Activated T-helper 1 cell treated with anti-CD3 and anti-CD28 coated beads, Interleukin-12 subunit alpha, Interleukin-12 subunit beta, Interleukin-2, Interleukin-4 antibody, amounts not matched to agents 30 ng/mL and 10 ng/mL and 1 ng/mL, durations not matched to agents 14 hours and 24 hours and 36 hours (primary cell): ENCODE measurements around the gene DBNDD1. TPM values are rescaled to one million over a fixed set of nuclear protein-coding genes. Genes with fewer than 3 reads are reported as not detected.
"Not testable (repeated sequence)": the region's sequence is repeated elsewhere in the genome, so short reads cannot be mapped to it uniquely, and the experiment has no call there.

ENCODE experiments used
- DNase-seq: peaks from one replicate; pipeline ENCODE4 v3.0.0; 2021; ENCODE audit warnings: low spot score
- H3K27ac Mint-ChIP-seq: one replicate; pipeline ENCODE4 v1.8.0; 2021; ENCODE audit warnings: mild to moderate bottlenecking, mixed read lengths
- H3K27me3 Mint-ChIP-seq: one replicate; pipeline ENCODE4 v1.8.0; 2022; ENCODE audit warnings: mild to moderate bottlenecking, moderate library complexity, mixed read lengths; ENCODE audit not compliant: insufficient read depth
- H3K36me3 Mint-ChIP-seq: one replicate; pipeline ENCODE4 v1.8.0; 2021; ENCODE audit warnings: low read depth, mixed read lengths
- H3K4me1 Mint-ChIP-seq: one replicate; pipeline ENCODE4 v1.8.0; 2021; ENCODE audit warnings: low read depth, mixed read lengths
- H3K4me3 Mint-ChIP-seq: one replicate; pipeline ENCODE4 v1.8.0; 2021; ENCODE audit warnings: mild to moderate bottlenecking, moderate library complexity, mixed read lengths
- H3K9me3 Mint-ChIP-seq: one replicate; pipeline ENCODE4 v1.8.0; 2021; ENCODE audit warnings: mixed read lengths
- intact Hi-C: fragments of 100-400 bp; cut with micrococcal nuclease; formaldehyde crosslinking; loops from one replicate; pipeline ENCODE4 v1.15.1; 2024
- total RNA-seq: library from RNA; stranded (reverse); gene quantifications from 2 replicates; pipeline ENCODE4 v1.2.3, GENCODE V29; 2022

The DBNDD1 gene, protein sequence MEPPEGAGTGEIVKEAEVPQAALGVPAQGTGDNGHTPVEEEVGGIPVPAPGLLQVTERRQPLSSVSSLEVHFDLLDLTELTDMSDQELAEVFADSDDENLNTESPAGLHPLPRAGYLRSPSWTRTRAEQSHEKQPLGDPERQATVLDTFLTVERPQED
- 0.18 TPM in 1 of 2 replicates, not detected in the other for total RNA-seq

DNA sequence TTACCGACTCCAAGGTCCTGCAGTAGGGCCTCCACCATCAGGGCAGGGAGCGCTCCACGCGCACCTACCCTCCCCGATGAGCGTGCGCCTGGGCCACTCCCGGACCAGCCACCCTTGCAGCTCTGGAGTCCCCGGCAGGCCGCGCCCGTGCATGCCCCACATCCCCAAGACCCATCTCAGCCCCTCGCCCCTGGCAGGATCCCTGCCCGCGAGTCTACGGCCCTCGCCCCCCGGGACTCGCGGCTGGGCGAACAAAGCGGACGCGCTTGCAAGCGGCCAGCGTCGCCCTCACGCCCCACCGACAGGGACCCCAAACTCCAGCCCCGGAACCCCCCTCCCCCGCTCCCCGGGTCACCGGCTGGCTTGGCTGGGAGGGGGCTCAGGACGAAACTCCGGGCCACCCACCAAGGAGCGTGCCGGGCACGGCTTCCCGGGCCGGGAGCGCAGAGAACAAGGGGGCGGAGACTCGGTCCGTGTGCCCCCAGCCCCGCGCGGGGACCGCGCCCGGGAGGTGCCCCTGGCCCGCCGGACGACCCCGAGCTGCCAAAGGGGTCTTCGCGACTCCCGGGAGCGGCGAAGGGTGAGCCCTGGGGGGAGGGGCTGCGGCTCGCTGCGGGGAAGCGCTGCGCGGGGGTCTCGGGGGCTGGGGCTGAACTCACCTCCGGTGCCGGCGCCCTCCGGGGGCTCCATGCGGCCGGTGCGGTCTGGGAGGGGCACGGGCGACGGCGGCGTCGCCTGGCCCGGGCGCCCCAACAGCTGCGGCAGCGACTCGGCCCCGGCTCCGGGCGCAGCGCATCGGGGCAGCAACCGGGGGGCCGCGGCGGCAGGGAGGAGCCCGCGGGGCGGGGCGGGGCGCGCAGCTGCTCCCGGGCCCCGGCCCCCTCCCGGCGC is at the start of gene DBNDD1:
Gene DBNDD1, minus strand, starts transcription at position 805 of the 891 bp plus-strand sequence. Its CDS starts 115 bp downstream, at position 690.
- Mint-ChIP-seq H3K9me3 (peaks cover 3% of the 10 kb centered on the region), H3K27ac (no peak within 1 kb of the TSS), H3K4me1 (peaks cover 9% of the 10 kb centered on the region), H3K36me3 (peaks cover 4% of the 10 kb centered on the region), H3K27me3 (peaks cover 20% of the 10 kb centered on the region), H3K4me3 (peak within 1 kb of the TSS; percentile 73)
- intact Hi-C loops: no loop called here
- no peak for DNase-seq

DNA sequence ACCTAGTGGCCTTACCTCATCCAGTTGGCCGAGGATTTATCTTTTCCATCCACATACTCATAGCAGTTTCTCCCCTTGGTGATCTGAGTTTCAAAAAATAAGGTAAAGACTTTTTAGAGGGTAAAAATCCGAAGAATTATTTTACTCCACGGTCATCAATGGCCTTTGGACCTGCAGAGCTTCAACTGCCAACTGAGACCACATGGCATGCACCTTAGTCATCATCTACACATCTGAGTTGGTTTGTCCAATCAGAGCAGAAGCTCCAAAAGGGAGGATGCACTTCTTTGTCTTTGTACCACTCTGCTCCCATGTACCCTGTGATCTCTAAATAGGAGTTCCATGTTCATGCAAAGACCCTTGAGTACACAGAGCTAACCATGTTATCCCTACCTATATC is 42.2 kb upstream of the DBNDD1 start:
- Mint-ChIP-seq H3K4me1 (no peaks in the 10 kb centered on the region), H3K9me3 (no peaks in the 10 kb centered on the region), H3K27ac (no peak overlapping the region), H3K36me3 (no peaks in the 10 kb centered on the region), H3K27me3 (peaks cover 12% of the 10 kb centered on the region), H3K4me3 (no peak overlapping the region)
- intact Hi-C loops: no loop called here
- DNase-seq: no peak

DNA sequence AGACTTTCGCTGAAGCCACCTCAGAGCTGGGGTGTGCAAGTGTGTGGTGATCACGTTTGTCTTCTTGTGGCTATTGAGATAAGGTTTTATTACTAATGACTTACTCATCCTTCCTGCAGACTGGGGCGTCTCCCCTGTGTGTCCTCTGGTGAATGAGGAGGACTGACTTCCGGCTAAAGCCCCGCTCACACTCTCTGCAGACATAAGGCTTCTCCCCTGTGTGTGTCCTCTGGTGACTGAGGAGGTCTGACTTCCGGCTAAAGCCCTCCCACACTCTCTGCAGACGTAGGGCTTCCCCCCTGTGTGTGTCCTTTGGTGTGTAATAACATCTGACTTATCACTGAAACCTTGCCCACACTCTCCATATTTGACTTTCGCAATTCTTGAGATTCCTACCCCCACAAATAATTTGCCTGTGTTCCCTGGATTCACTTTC is 38.5 kb upstream of the DBNDD1 start:
- Mint-ChIP-seq H3K4me3 (no peak overlapping the region), H3K9me3 (peaks cover 14% of the 10 kb centered on the region), H3K36me3 (no peaks in the 10 kb centered on the region), H3K27ac (no peak overlapping the region), H3K4me1 (no peaks in the 10 kb centered on the region), H3K27me3 (peaks cover 6% of the 10 kb centered on the region)
- DNase-seq: no peak
- intact Hi-C loops: no loop called here

DNA sequence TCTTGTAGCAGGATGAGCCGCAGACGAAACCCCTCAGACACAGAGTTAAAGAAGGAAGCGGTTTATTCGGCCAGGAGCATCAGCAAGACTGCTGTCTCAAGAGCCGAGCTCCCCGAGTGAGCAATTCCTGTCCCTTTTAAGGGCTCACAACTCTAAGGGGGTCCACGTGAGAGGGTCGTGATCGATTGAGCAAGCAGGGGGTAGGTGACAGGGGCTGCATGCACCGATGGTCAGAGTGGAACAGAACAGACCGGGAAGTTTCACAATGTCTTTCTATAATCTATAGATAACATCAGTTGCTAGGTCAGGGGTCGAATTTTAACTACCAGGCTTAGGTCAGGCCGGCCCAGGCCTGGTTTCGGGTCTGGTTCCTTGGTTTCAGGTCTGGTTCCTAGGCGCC is 37.3 kb upstream of the DBNDD1 start:
- peaks cover 14% of the 10 kb centered on the region for H3K9me3 Mint-ChIP-seq
- H3K36me3 Mint-ChIP-seq, intact Hi-C loops, DNase-seq, H3K4me3 Mint-ChIP-seq, H3K4me1 Mint-ChIP-seq, H3K27ac Mint-ChIP-seq, H3K27me3 Mint-ChIP-seq: not testable (repeated sequence)

DNA sequence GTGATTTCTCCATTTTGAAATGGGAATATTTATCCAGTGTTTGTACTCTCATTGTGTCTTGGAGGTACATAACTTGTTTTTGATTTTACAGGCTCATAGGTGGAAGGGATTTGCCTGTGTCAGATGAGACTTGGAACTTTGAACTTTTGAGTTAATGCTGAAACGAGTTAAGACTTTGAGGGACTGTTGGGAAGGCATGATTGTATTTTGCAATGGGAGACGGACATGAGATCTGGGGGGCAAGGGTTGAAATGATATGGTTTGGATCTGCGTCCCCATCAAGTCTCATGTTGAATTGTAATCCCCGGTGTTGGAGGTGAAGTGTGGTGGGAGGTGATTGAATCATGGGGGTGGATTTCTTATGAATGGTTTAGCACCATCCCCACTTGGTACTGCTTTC is 36.1 kb upstream of the DBNDD1 start:
- intact Hi-C loops: no loop called here
- H3K36me3 Mint-ChIP-seq: no peaks in the 10 kb centered on the region
- no peak for DNase-seq
- no peak overlapping the region for H3K27ac Mint-ChIP-seq
- no peak overlapping the region for H3K4me3 Mint-ChIP-seq
- H3K27me3 Mint-ChIP-seq: no peaks in the 10 kb centered on the region
- H3K9me3 Mint-ChIP-seq: peaks cover 14% of the 10 kb centered on the region
- H3K4me1 Mint-ChIP-seq: no peaks in the 10 kb centered on the region

DNA sequence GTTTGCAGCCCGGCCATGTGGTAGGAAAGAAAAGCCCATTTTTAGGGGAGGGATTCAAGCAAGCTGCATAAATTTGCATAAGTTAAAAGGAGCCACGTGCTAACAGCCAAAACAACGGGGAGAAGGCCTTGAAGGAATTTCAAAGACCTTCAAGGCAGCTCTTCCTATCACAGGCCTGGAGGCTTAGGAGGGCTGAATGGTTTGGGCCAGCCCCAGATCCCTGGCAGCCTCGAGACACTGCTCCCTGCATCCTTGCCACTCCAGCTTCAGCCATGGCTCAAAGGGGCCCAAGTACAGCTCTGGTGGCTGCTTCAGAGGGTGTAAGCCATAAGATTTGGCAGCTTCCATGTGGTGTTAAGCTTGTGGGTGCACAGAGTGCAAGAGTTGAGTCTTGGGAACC is 35.3 kb upstream of the DBNDD1 start:
- H3K4me3 Mint-ChIP-seq: no peak overlapping the region
- H3K4me1 Mint-ChIP-seq: no peaks in the 10 kb centered on the region
- peaks cover 14% of the 10 kb centered on the region for H3K9me3 Mint-ChIP-seq
- intact Hi-C loops: no loop called here
- DNase-seq: no peak
- H3K36me3 Mint-ChIP-seq: no peaks in the 10 kb centered on the region
- H3K27me3 Mint-ChIP-seq: no peaks in the 10 kb centered on the region
- no peak overlapping the region for H3K27ac Mint-ChIP-seq

DNA sequence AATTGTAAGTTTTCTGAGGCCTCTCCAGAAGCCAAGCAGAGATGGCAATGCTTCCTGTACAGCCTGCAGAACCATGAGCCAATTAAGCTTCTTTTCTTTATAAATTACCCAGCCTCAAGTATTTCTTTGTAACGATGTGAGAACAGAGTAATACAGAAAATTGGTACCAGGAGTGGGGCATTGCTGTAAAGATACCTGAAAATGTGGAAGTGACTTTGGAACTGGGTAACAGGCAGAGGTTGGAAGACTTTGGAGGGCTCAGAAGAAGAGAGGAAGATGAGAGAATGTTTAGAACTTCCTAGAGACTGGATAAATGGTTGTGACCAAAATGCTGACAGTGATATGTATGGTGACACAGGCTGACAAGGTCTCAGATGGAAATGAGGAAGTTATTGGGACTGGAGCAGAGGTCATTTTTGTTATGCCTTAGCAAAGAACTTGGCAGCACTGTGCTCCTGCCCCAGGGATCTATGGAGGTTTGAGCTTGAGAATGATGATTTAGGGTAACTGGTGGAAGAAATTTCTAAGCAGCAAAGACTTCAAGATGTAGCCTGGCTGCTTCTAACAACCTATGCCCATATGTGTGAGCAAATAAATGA is 34.7 kb upstream of the DBNDD1 start:
- Mint-ChIP-seq H3K4me3 (no peak overlapping the region), H3K27ac (no peak overlapping the region), H3K4me1 (no peaks in the 10 kb centered on the region), H3K9me3 (peaks cover 14% of the 10 kb centered on the region), H3K36me3 (no peaks in the 10 kb centered on the region), H3K27me3 (no peaks in the 10 kb centered on the region)
- DNase-seq: no peak
- intact Hi-C loops: no loop called here

DNA sequence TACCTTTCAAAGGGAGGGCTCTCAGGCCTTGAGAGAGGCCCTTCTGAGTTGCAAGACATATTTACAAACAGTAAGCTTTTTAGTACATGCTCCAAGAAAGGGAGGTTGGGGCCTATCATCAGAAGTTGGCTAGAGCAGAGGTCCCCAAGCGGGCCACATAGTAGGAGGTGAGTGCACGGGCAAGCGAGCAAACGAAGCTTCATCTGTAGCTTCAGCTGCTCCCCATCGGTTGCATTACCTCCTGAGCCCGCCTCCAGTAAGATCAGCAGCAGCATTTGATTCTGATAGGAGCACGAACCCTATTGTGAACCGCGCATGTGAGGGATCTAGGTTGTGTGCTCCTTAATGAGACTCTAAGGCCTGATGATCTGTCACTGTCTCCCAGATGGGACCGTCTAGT is 31.7 kb upstream of the DBNDD1 start:
- H3K9me3 Mint-ChIP-seq: peaks cover 14% of the 10 kb centered on the region
- peaks cover 8% of the 10 kb centered on the region for H3K27me3 Mint-ChIP-seq
- H3K36me3 Mint-ChIP-seq: no peaks in the 10 kb centered on the region
- no peaks in the 10 kb centered on the region for H3K4me1 Mint-ChIP-seq
- no peak overlapping the region for H3K27ac Mint-ChIP-seq
- no peak overlapping the region for H3K4me3 Mint-ChIP-seq
- intact Hi-C loops: no loop called here
- DNase-seq: no peak

DNA sequence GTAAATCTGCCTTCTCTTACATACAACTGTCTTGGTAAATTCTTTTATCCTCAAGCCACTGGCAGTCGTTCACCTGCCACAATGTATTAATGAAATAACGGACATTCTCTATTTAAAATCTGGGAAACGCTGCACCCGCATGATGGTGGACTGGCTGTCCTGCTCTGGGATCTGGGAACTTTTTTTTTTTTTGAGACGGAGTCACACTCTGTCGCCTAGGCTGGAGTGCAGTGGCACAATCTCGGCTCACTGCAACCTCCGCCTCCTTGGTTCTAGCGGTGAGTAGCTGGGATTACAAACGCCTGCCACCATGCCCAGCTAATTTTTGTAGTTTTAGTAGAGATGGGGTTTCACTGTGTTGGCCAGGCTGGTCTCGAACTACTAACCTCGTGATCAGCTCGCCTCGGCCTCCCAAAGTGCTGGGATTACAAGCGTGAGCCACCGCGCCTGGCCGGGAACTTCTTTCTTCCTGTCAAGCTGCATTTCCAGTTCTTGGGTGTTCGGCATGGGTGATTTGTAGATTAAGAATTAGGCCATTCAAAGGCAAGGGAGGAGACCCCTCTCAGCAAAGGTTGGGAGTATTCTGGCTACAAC is 29.6 kb upstream of the DBNDD1 start:
- Mint-ChIP-seq H3K4me1 (no peaks in the 10 kb centered on the region), H3K36me3 (no peaks in the 10 kb centered on the region), H3K27me3 (peaks cover 8% of the 10 kb centered on the region), H3K27ac (no peak overlapping the region), H3K9me3 (peaks cover 8% of the 10 kb centered on the region), H3K4me3 (no peak overlapping the region)
- DNase-seq: no peak
- intact Hi-C loops: loop anchor here (1.0 kb wide), 1 partner anchor 28 kb away; the partner anchor contains the start of gene PRDM7

DNA sequence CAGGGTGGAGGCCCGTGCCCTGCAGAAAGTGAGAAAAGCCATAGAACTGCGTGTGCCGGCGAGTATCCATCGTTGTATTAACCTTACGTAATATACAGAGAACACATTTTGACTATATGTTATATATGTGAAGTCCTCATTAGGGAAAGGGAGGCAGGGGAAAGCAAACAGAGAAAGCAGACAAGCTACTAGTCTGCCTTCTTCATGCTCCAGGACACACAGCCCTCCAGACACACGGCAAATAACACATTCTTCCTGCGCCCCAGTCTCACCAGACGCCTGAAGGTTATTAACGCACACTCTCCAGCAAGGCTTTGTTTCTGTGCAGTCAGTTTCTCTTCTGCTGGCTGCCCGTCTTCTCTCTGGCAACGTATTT is 29.1 kb upstream of the DBNDD1 start:
- Mint-ChIP-seq H3K27ac (no peak overlapping the region), H3K4me1 (no peaks in the 10 kb centered on the region), H3K4me3 (no peak overlapping the region), H3K27me3 (peaks cover 8% of the 10 kb centered on the region), H3K36me3 (no peaks in the 10 kb centered on the region), H3K9me3 (peaks cover 5% of the 10 kb centered on the region)
- DNase-seq: no peak
- intact Hi-C loops: loop anchor here (1.0 kb wide), 1 partner anchor 29 kb away; the partner anchor contains the start of gene PRDM7

DNA sequence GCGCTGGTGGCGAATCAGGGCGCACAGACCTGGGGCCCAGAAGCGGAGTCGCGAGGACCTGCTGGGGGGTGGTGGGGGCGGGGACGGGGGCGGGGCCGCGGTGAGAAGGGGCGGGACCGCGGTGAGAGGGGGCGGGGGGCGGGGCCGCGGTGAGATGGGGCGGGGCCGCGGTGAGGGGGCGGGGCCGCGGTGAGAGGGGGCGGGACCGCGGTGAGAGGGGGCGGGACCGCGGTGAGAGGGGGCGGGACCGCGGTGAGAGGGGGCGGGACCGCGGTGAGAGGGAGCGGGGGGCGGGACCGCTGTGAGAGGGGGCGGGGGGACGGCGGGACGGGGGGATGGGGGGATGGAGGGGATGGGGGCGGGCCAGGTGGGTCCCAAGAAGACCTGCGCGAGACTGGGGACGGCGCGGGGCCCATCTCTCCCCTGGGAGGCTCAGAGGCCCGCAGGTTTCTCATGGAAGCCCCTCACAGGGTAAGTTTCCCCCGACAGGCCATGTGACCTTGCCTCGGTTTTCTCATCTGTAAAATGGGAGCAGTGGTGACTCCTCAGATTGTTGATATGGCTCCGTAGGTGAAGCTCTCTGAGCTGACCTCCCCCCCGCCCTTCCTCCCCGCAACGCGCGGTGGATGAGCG is 28.6 kb upstream of the DBNDD1 start:
- Mint-ChIP-seq H3K4me3 (no peak overlapping the region), H3K27ac (no peak overlapping the region)

DNA sequence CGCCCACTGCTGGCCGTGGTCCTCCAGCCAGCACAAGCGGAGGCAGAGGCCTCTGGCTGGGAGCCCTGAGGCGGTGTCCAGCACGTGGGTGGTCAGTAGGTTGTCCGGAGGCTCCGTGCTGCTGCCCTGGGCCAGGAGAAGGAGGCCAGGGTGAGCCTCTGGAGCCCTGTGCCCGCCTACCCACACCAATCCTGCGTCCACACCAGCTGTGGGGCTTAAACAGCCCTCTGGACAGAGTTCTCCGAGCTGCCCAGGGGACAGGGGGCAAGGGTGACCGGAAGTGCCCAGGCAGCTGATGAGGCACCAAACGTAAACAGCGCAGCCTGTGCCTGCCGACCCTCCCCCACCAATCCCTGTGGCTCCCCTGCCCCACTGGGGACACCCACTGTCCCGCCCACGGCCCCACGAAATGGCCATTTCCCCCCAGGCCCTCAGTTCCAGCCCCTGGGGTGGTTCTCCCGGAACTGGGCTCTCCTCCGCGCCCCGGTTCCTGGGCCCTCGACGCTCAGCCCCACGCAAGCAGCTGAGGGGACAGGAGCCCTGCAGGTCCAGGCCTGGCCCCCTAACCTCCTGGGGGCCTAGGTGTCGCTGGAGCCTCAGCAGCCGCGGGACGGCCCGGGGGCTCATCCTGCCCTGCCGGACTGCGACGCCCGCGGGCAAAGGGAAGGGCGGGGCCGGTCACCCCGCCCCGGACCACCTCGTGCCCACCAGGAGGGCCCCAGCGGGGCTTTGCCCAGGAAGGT is 27.9 kb upstream of the DBNDD1 start:
- H3K27me3 Mint-ChIP-seq: peaks cover 8% of the 10 kb centered on the region
- no peak overlapping the region for H3K27ac Mint-ChIP-seq
- H3K9me3 Mint-ChIP-seq: no peaks in the 10 kb centered on the region
- no peak for DNase-seq
- no peaks in the 10 kb centered on the region for H3K36me3 Mint-ChIP-seq
- no peaks in the 10 kb centered on the region for H3K4me1 Mint-ChIP-seq
- intact Hi-C loops: no loop called here
- no peak overlapping the region for H3K4me3 Mint-ChIP-seq

More for the DNA sequence above, 28.6 kb upstream of the DBNDD1 start:
- intact Hi-C loops: loop anchor here (1.0 kb wide), 1 partner anchor 29 kb away; the partner anchor contains the start of gene PRDM7
- peaks cover under 1% of the 10 kb centered on the region for H3K9me3 Mint-ChIP-seq
- no peaks in the 10 kb centered on the region for H3K4me1 Mint-ChIP-seq
- H3K36me3 Mint-ChIP-seq: no peaks in the 10 kb centered on the region
- H3K27me3 Mint-ChIP-seq: peaks cover 8% of the 10 kb centered on the region
- DNase-seq: no peak
